Neural cell (in vitro differentiated cells): ENCODE data around the gene NCEH1. TPM values are rescaled to one million over a fixed set of nuclear protein-coding genes. Genes with fewer than 3 reads are reported as not detected.

Experiments
- H2AFZ ChIP-seq: fragments of 200-600, 300-800 bp; sonication (generic), shearing (Covaris generic); 2 replicates; pipeline ENCODE4 v1.6.0; 2014; ENCODE audit warnings: low read depth, mild to moderate bottlenecking, antibody characterized with exemption, low read length, moderate library complexity
- H3F3A ChIP-seq: fragments of 200-600 bp; shearing (Covaris generic); 2 replicates; pipeline ENCODE4 v1.6.1; 2016; ENCODE audit warnings: mild to moderate bottlenecking, moderate library complexity, mixed read lengths, antibody characterized with exemption, low read length; ENCODE audit not compliant: insufficient read depth, poor library complexity, severe bottlenecking
- H3K27ac ChIP-seq: fragments of 200-600, 300-800 bp; sonication (generic), shearing (Covaris generic); 2 replicates; pipeline ENCODE4 v1.5.1; 2014; ENCODE audit warnings: mild to moderate bottlenecking, low read length, moderate library complexity
- H3K27me3 ChIP-seq: fragments of 300-800, 200-600 bp; sonication (generic), shearing (Covaris generic); 2 replicates; pipeline ENCODE4 v1.6.0; 2014; ENCODE audit warnings: mild to moderate bottlenecking, low read depth, low read length, moderate library complexity; ENCODE audit not compliant: insufficient read depth
- H3K36me3 ChIP-seq: fragments of 300-800, 200-600 bp; sonication (generic), shearing (Covaris generic); 2 replicates; pipeline ENCODE4 v1.5.1; 2014; ENCODE audit warnings: mild to moderate bottlenecking, antibody characterized with exemption, low read length, moderate library complexity; ENCODE audit not compliant: insufficient read depth
- H3K4me2 ChIP-seq: fragments of 300-800, 200-600 bp; sonication (generic), shearing (Covaris generic); 2 replicates; pipeline ENCODE4 v1.6.0; 2014; ENCODE audit warnings: mild to moderate bottlenecking, low read length
- H3K4me3 ChIP-seq: fragments of 300-800, 200-600 bp; sonication (generic), shearing (Covaris generic); 2 replicates; pipeline ENCODE4 v1.5.1; 2014; ENCODE audit warnings: mild to moderate bottlenecking, low read length, moderate library complexity
- H3K79me2 ChIP-seq: fragments of 200-600 bp; shearing (Covaris generic); replicated peaks from 2 replicates; pipeline ENCODE4 v1.6.0; 2014; ENCODE audit warnings: mild to moderate bottlenecking, low read length, moderate library complexity; ENCODE audit not compliant: insufficient read depth
- H3K9ac ChIP-seq: fragments of 300-800, 200-600 bp; sonication (generic), shearing (Covaris generic); 2 replicates; pipeline ENCODE4 v1.6.1; 2016; ENCODE audit warnings: mild to moderate bottlenecking, low read length, mixed read lengths
- H3K9me2 ChIP-seq: fragments of 200-600 bp; shearing (Covaris generic); 2 replicates; pipeline ENCODE4 v1.6.1; 2016; ENCODE audit warnings: mild to moderate bottlenecking, low read length, mixed read lengths; ENCODE audit not compliant: insufficient read depth
- H3K9me3 ChIP-seq: fragments of 200-600, 300-800 bp; sonication (generic), shearing (Covaris generic); 2 replicates; pipeline ENCODE4 v1.6.1; 2016; ENCODE audit warnings: mild to moderate bottlenecking, mixed run types, low read length, moderate library complexity, mixed read lengths
- H4K20me1 ChIP-seq: fragments of 200-600 bp; shearing (Covaris generic); 2 replicates; pipeline ENCODE4 v1.6.1; 2016; ENCODE audit warnings: mild to moderate bottlenecking, mixed run types; ENCODE audit not compliant: insufficient read depth
- EP300 ChIP-seq: fragments of 450-650 bp; conservative IDR thresholded peaks from 2 replicates; pipeline ENCODE4 v1.6.1; 2014; ENCODE audit warnings: antibody characterized with exemption, mild to moderate bottlenecking, moderate library complexity; ENCODE audit not compliant: poor library complexity, severe bottlenecking
- EZH2 ChIP-seq: fragments of 200-600, 300-800 bp; shearing (Covaris generic), sonication (generic); IDR thresholded peaks from 2 replicates; pipeline ENCODE4 v1.6.1; 2014; ENCODE audit warnings: antibody characterized with exemption, low read length, borderline replicate concordance, mild to moderate bottlenecking; ENCODE audit not compliant: insufficient read depth, poor library complexity, severe bottlenecking
- MXI1 ChIP-seq: fragments of 450-650 bp; conservative IDR thresholded peaks from 2 replicates; pipeline ENCODE4 v1.6.1; 2014; ENCODE audit warnings: antibody characterized with exemption, mild to moderate bottlenecking; ENCODE audit not compliant: poor library complexity, severe bottlenecking
- POLR2AphosphoS5 ChIP-seq: IDR thresholded peaks from 2 replicates; pipeline ENCODE4 v1.6.1; 2012
- RAD21 ChIP-seq: fragments of 450-650 bp; conservative IDR thresholded peaks from 2 replicates; pipeline ENCODE4 v1.6.1; 2014; ENCODE audit warnings: antibody characterized with exemption, mild to moderate bottlenecking, moderate library complexity
- TAF1 ChIP-seq: IDR thresholded peaks from 2 replicates; pipeline ENCODE4 v1.6.1; 2012; ENCODE audit warnings: low read depth
- polyA plus RNA-seq: library from polyadenylated mRNA; depleted of rRNA; stranded (reverse); fragments of >200 nt; gene quantifications from 2 replicates; pipeline ENCODE4 v1.2.3, GENCODE V29; 2014
- TF ChIP-seq, protein P1 (sequence below): fragments of 450-650 bp; IDR thresholded peaks from 2 replicates; pipeline ENCODE4 v1.5.1; 2014; ENCODE audit warnings: antibody characterized with exemption, mild to moderate bottlenecking, moderate library complexity; ENCODE audit not compliant: poor library complexity, severe bottlenecking
- TF ChIP-seq, protein P2 (sequence below): IDR thresholded peaks from 2 replicates; pipeline ENCODE4 v1.6.1; 2012; ENCODE audit warnings: borderline replicate concordance

Gene NCEH1
- polyA plus RNA-seq, 1 donor from 2014 or later = 2.1 TPM

DNA sequence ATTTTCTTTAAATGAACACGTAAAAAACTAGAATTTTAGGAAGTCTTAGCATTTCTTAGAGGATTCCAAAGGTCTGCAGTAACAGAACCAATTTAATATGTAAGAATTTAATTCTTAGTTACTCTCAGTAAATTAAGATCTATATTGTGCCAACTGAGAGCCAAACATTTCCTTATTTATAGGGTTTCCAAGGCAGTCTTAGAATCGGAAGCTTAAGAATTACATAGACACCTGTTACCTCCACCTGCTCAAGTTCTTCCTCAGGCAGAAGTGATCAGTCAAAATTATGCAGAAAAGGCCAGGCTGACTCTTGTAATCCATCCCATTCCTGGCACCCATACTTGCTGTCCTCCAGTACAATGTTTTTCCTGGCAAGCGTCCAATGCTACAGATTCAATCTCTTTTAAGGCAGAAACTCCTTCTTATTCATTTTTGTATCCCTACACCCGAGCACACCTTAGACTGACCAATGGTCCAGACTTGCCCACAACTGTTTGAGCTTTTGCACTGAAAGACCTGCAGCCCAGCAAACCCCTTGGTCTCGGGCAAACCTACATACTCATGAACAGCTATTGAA, 64.3 kb downstream of the NCEH1 start:
- H3K36me3 ChIP-seq = no peaks in the 10 kb centered on the region
- H3K9me2 ChIP-seq = no peaks in the 10 kb centered on the region
- H3K9ac ChIP-seq = no peak overlapping the region
- no peaks in the 10 kb centered on the region for H4K20me1 ChIP-seq
- H3K27me3 ChIP-seq = no peaks in the 10 kb centered on the region
- no peak overlapping the region for H3K27ac ChIP-seq
- no peak overlapping the region for H3K4me3 ChIP-seq
- H2AFZ ChIP-seq = no peak overlapping the region
- TF ChIP-seq RAD21 = no peak
- no peak for TF ChIP-seq POLR2AphosphoS5
- no peak overlapping the region for H3K4me2 ChIP-seq
- H3K9me3 ChIP-seq = no peaks in the 10 kb centered on the region
- H3K79me2 ChIP-seq = no peaks in the 10 kb centered on the region
- H3F3A ChIP-seq = no peaks in the 10 kb centered on the region

DNA sequence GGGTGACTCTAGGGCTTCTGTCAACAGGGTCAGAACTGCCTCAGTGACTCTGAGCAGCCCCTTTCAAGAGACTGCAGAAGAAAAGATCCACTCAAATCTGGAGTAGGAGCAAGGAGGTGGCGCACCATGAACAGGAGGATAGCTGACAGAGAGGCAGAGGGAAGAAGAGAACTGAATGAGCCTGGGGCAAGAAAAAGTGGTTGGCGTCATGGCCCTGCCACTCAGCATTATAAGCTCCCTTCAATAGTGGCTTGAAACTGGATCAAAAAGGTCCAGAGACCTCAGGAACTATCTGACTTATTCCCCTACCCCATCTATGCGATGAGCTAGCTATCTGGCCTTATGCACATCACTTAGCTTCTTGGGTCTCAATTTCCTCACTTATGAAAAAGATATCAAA, 66.6 kb downstream of the NCEH1 start:
- no peaks in the 10 kb centered on the region for H3K27me3 ChIP-seq
- TF ChIP-seq EP300 = no peak
- TF ChIP-seq, protein P1, sequence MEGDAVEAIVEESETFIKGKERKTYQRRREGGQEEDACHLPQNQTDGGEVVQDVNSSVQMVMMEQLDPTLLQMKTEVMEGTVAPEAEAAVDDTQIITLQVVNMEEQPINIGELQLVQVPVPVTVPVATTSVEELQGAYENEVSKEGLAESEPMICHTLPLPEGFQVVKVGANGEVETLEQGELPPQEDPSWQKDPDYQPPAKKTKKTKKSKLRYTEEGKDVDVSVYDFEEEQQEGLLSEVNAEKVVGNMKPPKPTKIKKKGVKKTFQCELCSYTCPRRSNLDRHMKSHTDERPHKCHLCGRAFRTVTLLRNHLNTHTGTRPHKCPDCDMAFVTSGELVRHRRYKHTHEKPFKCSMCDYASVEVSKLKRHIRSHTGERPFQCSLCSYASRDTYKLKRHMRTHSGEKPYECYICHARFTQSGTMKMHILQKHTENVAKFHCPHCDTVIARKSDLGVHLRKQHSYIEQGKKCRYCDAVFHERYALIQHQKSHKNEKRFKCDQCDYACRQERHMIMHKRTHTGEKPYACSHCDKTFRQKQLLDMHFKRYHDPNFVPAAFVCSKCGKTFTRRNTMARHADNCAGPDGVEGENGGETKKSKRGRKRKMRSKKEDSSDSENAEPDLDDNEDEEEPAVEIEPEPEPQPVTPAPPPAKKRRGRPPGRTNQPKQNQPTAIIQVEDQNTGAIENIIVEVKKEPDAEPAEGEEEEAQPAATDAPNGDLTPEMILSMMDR = no peak
- no peak for TF ChIP-seq RAD21
- TF ChIP-seq MXI1 = no peak
- TF ChIP-seq POLR2AphosphoS5 = no peak
- TF ChIP-seq EZH2 = no peak
- no peak for TF ChIP-seq TAF1
- H3K4me2 ChIP-seq = no peak overlapping the region
- no peaks in the 10 kb centered on the region for H3K36me3 ChIP-seq
- H3K4me3 ChIP-seq = no peak overlapping the region
- H3K79me2 ChIP-seq = no peaks in the 10 kb centered on the region
- no peaks in the 10 kb centered on the region for H3K9me3 ChIP-seq
- no peak overlapping the region for H2AFZ ChIP-seq
- no peak overlapping the region for H3K27ac ChIP-seq
- no peaks in the 10 kb centered on the region for H3F3A ChIP-seq
- H3K9ac ChIP-seq = no peak overlapping the region
- no peaks in the 10 kb centered on the region for H3K9me2 ChIP-seq
- no peaks in the 10 kb centered on the region for H4K20me1 ChIP-seq

DNA sequence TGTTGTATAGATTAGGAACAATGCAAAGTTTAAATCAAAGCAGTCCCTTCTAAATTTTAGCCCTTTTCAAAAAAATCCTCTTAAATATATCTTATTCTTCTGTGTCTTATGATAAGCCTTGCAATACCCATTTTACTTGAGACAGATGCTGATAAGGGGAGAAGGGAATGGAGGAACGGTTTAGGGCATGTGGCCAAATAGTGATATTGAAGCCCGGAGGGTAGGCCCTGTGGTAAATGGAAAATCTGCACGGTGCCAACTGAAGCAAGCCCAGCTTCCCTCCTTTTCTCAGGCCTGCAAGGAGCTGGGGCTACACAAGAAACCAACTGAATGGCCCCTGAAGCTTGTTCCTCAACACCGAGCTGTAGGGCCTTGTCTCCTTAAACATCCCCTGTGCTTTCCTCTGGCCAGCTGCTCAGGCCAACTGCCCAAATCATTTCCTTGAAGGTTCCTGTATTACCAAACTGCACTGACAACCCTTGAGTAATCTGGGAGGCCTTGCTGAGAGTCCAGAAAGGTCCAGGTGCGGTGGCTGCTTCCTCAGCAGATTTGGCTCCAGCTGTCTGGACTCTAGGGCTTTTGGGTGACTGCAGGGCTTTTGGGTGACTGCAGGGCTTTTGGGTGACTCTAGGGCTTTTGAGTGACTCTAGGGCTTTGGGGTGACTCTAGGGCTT, 67.2 kb downstream of the NCEH1 start:
- H4K20me1 ChIP-seq = no peaks in the 10 kb centered on the region
- H3K9ac ChIP-seq = no peak overlapping the region
- TF ChIP-seq EP300 = no peak
- no peak for TF ChIP-seq MXI1
- TF ChIP-seq RAD21 = no peak
- TF ChIP-seq, protein P2, sequence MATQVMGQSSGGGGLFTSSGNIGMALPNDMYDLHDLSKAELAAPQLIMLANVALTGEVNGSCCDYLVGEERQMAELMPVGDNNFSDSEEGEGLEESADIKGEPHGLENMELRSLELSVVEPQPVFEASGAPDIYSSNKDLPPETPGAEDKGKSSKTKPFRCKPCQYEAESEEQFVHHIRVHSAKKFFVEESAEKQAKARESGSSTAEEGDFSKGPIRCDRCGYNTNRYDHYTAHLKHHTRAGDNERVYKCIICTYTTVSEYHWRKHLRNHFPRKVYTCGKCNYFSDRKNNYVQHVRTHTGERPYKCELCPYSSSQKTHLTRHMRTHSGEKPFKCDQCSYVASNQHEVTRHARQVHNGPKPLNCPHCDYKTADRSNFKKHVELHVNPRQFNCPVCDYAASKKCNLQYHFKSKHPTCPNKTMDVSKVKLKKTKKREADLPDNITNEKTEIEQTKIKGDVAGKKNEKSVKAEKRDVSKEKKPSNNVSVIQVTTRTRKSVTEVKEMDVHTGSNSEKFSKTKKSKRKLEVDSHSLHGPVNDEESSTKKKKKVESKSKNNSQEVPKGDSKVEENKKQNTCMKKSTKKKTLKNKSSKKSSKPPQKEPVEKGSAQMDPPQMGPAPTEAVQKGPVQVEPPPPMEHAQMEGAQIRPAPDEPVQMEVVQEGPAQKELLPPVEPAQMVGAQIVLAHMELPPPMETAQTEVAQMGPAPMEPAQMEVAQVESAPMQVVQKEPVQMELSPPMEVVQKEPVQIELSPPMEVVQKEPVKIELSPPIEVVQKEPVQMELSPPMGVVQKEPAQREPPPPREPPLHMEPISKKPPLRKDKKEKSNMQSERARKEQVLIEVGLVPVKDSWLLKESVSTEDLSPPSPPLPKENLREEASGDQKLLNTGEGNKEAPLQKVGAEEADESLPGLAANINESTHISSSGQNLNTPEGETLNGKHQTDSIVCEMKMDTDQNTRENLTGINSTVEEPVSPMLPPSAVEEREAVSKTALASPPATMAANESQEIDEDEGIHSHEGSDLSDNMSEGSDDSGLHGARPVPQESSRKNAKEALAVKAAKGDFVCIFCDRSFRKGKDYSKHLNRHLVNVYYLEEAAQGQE = no peak
- TF ChIP-seq, protein P1 = no peak
- TF ChIP-seq POLR2AphosphoS5 = no peak
- H3K4me2 ChIP-seq = no peak overlapping the region
- H3K9me2 ChIP-seq = no peaks in the 10 kb centered on the region
- no peaks in the 10 kb centered on the region for H3F3A ChIP-seq
- no peaks in the 10 kb centered on the region for H3K36me3 ChIP-seq
- no peaks in the 10 kb centered on the region for H3K27me3 ChIP-seq
- H3K9me3 ChIP-seq = no peaks in the 10 kb centered on the region
- no peak overlapping the region for H3K4me3 ChIP-seq
- no peak overlapping the region for H2AFZ ChIP-seq
- H3K79me2 ChIP-seq = no peaks in the 10 kb centered on the region
- no peak overlapping the region for H3K27ac ChIP-seq
